CD4-positive, alpha-beta T cell treated with Interleukin-12 subunit alpha and Interleukin-12 subunit beta, for 1 hour (primary cell): ENCODE results near the gene PTPRD.

ENCODE experiments used
- DNase-seq: peaks from one replicate; pipeline ENCODE4 v3.0.0-alpha.2; 2020

The PTPRD gene

DNA sequence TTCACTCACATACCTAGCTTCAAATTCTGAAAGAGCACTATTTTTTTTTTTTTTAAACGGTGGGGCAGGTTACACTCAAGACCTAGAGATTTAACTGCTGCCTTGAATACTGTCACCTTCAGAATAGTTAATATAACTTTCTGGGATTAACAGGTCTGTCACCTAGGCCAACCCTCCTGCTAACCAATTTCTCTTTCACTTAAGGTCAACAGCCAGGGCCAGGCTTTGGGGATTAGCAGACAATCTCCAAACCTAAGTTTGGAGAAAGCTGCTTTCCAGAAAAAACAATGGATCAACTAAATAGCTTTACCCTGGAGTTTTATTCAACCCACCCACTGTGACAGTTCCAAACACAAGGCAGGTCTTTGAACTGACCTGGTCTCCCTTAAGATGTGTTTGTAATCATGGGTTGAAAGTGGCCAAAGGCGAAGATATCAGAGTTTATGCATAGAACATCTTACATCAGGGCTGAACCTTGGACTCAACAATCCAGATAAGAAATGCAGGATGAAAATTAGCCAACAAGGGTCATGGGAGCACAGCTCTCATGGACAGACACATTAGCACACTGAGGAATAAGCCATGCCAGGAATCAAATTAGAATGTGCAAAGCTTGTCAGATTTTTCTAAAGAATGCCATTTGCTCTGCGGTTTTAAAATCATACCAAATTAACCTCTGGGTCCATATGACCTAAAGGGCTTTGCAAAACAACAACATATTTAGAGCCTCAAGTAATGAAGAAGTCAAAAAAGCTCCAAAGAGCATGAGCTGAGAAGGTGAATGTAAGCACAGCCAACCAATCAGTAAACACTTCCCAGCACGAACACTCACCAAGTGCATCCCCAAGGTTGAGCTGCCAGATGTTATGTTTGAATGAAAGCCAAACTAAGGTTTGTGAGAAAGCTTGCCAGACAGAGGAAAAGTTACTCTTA is 2274.7 kb downstream of the PTPRD start:
- DNase-seq: no peak

DNA sequence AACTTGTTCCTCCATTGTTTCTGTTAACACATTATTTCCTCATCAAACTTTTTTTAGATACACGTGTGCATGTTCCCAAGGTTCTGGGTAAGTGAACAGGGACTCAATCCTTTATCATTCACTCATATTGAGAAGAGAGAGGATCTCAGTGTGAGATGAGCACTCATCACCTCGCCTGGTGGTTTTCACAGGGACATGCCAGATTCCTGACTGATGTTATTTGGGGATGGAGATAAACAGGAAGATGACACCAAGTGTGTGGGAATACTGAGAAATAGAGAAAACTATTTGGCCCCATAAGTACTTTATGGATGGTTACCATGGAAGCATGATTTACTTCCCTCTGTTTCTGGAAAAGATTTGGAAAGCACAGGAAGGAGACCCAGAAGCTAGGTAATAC is 2279.9 kb downstream of the PTPRD start:
- DNase-seq: no peak

DNA sequence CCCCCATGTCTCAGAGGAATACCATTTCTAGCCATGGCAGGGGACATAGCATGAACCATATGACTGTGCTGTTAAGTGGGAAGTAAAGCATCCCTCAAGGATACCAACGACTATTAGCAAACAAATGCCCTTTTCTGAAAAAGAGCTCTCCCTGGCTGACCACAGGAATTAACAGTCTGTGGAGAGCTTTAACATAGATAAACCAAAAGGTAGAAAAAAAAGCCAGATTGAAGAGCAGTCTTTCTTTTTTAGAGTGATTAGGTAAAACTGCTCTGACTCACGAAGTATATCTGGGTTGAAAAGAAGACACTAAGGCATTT is 2280.5 kb downstream of the PTPRD start:
- DNase-seq: no peak

DNA sequence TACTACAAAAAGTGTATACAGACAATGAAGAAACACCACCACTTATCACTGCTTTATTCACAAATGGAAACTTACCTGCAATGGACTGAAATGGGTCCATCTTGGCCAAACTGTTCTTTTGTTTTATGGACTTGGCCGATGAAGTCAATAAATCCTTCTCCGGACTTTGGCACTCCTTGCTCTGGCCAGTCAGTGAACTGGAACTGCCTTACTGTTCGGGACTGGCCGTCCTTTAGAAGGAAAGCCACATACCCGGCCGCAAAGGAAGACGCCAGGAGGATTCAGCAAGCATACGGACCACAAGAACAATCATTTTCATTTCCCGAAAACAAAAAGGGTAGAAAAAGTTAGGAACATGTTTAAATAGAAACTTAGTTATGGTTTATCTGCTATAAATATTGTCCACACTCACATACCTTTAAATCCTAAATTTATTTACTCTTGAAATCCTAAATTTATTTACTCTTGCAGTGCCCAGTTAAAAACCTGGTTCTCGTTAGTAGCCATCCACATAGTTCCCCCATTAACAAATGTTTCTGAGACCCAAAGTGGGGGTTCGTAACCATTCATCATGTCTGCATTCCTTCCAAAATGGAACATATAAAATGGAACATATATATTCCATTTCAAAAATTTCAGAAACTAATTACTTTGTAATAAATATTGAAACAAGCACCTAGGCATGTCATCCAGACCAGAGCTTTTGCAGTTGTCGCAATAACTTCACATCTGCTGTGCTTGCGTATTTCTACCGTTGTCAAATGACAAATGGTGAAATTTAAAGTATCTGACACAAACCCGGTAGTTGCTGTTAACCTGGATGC is 2281.1 kb downstream of the PTPRD start:
- DNase-seq: no peak

GRCh38 chr9:8329561-8330283 is 2283.1 kb downstream of the PTPRD start:
- no peak for DNase-seq

DNA sequence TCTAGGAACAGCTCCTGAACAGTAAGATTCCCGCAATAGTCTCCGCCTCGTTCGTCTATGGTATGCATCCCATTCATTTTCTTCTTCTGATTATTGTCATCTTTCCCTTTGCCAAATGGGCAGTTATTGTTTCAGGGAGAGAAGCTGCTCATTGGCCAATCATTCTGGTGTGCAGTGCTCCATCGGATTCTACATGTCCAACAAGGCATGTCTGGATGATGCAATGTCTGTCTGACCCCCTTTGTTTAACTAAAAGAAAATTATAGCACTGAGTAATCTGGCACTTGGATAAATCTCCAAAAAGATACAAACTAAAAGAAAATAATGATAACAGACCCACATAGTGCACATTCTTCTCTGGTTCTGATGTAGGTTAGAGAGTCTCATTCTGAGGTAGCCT is 2297.6 kb downstream of the PTPRD start:
- no peak for DNase-seq

GRCh38 chr9:8309258-8309657 is 2303.5 kb downstream of the PTPRD start:
- DNase-seq: no peak

DNA sequence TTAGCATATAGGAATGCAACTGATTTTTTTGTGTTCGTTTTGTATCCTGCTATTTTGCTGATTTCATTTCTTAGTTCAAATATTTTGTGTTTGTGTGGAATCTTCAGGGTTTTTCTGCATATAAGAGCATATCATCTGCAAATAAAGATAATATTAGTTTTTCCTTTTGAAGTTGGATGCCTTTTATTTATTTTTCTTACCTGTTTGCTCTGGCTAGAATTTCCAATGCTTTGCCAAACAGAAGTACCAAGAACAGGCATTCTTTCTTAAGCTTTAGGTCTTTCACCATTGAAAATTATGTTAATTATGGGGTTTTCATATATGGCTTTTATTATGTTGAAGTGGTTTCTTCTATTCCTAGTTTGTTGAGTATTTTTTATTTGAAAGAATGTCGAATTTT is 2308.1 kb downstream of the PTPRD start:
- no peak for DNase-seq

DNA sequence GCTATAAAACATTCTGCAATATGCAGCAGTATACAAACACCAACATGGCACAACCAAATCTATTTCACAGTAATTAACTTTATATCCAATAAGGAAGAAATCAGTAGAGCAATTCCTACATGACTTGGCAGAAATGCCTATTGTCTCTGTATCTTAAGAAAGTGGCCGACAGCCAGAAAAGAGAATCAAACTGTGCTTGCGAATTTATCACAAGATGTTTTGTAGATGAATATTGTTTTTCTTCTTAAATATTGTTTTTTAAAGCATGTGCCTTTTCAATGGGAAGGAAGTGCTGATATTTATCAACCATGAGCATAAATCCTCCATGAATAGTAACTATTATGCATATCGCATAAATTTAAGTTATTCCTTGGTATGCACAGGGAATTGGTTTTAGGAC is 2311.5 kb downstream of the PTPRD start:
- DNase-seq: no peak

DNA sequence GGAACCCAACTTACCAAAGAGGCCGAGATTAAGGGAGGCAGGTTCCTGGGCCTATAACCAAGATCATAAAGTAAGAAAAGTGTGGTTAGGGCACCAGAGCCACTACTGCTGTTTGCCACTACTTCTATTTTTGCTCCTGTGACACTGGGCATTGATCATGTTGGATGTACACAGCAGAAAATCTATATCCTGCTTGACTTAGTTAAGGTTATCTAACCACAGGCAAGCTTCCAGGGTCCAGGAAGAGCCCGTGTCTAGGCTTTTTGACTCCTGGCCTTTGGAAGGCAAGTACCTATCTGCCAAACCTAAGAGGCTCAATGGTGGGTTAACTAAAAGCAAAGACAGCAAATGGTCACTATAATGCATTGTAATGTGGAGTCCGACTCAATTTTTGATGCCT is 2315.8 kb downstream of the PTPRD start:
- DNase-seq: no peak

DNA sequence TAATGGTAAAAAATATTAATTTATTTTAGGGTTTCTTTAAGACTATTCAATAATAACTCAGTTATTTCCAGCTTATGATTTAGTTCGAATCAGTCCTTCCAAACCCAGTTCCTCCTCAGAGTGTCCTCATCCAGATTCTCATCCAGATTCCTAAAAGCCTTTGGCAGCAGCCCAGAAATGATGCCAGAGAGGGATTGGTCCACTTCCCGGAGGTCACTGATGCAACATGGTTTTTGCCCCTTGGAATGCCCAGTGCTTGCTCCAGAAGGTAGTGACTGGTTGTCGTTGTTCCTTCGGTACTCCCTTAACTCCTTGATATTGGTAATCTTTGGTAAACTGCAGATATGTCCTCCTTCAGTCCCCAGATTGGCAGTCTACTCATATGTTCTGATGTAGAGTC is 2320.1 kb downstream of the PTPRD start:
- DNase-seq: no peak

- DNase-seq: no peak
These were observed 2323.1 kb downstream of the PTPRD start for GRCh38 chr9:8289681-8290080.

DNA sequence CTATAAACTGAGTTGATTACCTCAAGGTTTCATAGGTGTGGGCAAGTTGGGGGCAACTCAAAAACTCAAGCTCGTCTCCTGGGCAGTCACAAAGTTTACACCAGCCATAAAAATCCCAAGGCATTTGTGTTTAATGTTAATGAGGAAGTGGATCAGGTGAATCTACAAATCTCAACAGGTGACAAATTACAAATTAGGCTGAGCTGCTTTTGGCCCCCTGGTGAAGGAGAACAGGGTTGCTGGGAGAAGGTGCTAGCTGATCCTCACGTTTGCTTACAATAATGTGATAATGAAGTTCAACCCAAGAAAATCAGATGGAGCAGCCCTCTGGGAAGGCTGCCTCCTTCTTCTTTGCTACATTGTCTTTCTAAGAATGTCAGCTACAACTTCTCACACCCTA is 2324.8 kb downstream of the PTPRD start:
- DNase-seq: no peak

GRCh38 chr9:8287501-8287900 is 2325.3 kb downstream of the PTPRD start:
- no peak for DNase-seq

GRCh38 chr9:8284884-8285283 is 2327.9 kb downstream of the PTPRD start:
- no peak for DNase-seq

- no peak for DNase-seq
These were observed 2330.3 kb downstream of the PTPRD start for GRCh38 chr9:8282535-8282934.

- no peak for DNase-seq
These were observed 2332.0 kb downstream of the PTPRD start for GRCh38 chr9:8280811-8281210.

- DNase-seq: no peak
These were observed 2334.8 kb downstream of the PTPRD start for GRCh38 chr9:8278048-8278447.

- no peak for DNase-seq
These were observed 2342.6 kb downstream of the PTPRD start for GRCh38 chr9:8270235-8270634.

DNA sequence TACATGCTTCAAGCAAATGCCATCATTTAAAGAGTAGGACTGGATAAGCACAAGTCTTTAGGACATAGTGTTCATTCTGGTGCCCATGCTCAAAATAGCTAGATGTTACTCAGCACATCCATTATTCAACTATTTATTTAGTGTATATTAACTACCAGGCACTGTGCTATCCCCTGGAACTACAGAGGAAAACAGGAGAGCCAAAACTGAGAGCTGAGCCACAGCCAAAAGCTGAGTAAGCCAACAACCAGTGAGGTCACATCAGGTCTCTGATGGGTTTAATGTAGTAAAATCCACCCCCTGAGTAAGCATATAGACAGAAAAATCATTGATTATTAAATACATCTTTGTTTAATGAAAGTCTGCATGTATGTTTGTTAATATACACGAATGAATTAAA is 2343.9 kb downstream of the PTPRD start:
- no peak for DNase-seq

- no peak for DNase-seq
These were observed 2344.5 kb downstream of the PTPRD start for GRCh38 chr9:8268216-8268878.

DNA sequence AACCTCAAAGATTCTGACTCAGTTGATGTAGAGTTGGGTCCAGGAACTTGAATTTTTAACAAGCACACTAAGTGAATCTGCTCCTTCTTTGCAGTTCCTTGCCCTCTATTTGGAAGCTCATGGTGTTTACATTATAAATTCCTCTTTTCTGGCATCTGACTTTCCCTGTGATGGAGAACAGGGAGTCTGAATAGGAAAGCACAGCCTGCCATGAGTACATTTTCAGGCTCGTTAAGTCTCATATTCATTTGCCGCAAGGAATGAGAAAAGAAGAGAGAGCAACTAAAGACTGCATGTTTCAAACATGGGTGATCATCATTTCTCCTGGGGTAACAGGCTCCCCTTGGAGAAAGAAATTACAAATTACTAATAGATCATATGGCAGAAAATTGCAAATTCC is 2345.2 kb downstream of the PTPRD start:
- DNase-seq: no peak

- DNase-seq: no peak
These were observed 2345.9 kb downstream of the PTPRD start for GRCh38 chr9:8266861-8267260.
